Stimulated activated CD8-positive, alpha-beta memory T cell treated with anti-CD3 and anti-CD28 coated beads, Interleukin-7, amount 100 ng/mL, for 48 hours (primary cell): ENCODE data around the gene MBOAT7.
A peak's percentile ranks its signal among the peaks of the same experiment; 100 is the strongest.
"Not testable (repeated sequence)": the region's sequence is repeated elsewhere in the genome, so short reads cannot be mapped to it uniquely, and the experiment has no call there.

ENCODE experiments used
- DNase-seq, 2 donors: peaks; one replicate each; pipeline ENCODE4 v3.0.0-alpha.2; 2020; ENCODE audit warnings: low read depth in 1 of 2; ENCODE audit errors: extremely low read depth in 1 of 2

Gene MBOAT7

GRCh38 chr19:54189145-54189734 lies at the start of gene MBOAT7:
TSS of gene MBOAT7 (minus strand) at chr19:54189580. CDS start at chr19:54188508, 1,072 bp downstream.
- peak in 1 of 2 donors; percentile 40 for DNase-seq

GRCh38 chr19:54233941-54234340 lies 44.6 kb upstream of the MBOAT7 start:
- no peak for DNase-seq

- peak in 1 of 2 donors; percentile 66 for DNase-seq
These were observed 41.9 kb upstream of the MBOAT7 start for GRCh38 chr19:54231077-54231931.

- no peak for DNase-seq
These were observed 40.7 kb upstream of the MBOAT7 start for GRCh38 chr19:54230031-54230430.

- DNase-seq: no peak
These were observed 39.8 kb upstream of the MBOAT7 start for GRCh38 chr19:54229146-54229545.

GRCh38 chr19:54224619-54225018 lies 35.2 kb upstream of the MBOAT7 start:
- not testable (repeated sequence) for DNase-seq

GRCh38 chr19:54223937-54224281 lies 34.5 kb upstream of the MBOAT7 start:
- not testable (repeated sequence) for DNase-seq

- DNase-seq: not testable (repeated sequence)
These were observed 34.0 kb upstream of the MBOAT7 start for GRCh38 chr19:54223277-54223936.

- not testable (repeated sequence) for DNase-seq
These were observed 33.3 kb upstream of the MBOAT7 start, which contains the start of gene LILRB3 for GRCh38 chr19:54222474-54223276. TSS of gene LILRB3 (minus strand) at chr19:54223007. CDS start at chr19:54222976, 31 bp downstream.

- not testable (repeated sequence) for DNase-seq
These were observed 32.6 kb upstream of the MBOAT7 start for GRCh38 chr19:54221947-54222346.

GRCh38 chr19:54219702-54220101 lies 30.3 kb upstream of the MBOAT7 start:
- DNase-seq: not testable (repeated sequence)

- no peak for DNase-seq
These were observed 29.7 kb upstream of the MBOAT7 start for GRCh38 chr19:54218960-54219661.

GRCh38 chr19:54218259-54218658 lies 28.9 kb upstream of the MBOAT7 start:
- no peak for DNase-seq

- DNase-seq: not testable (repeated sequence)
These were observed 28.3 kb upstream of the MBOAT7 start for GRCh38 chr19:54217517-54218247.

- no peak for DNase-seq
These were observed 27.5 kb upstream of the MBOAT7 start for GRCh38 chr19:54216869-54217268.

- not testable (repeated sequence) for DNase-seq
These were observed 25.4 kb upstream of the MBOAT7 start for GRCh38 chr19:54214734-54215133.

- DNase-seq: not testable (repeated sequence)
These were observed 24.8 kb upstream of the MBOAT7 start for GRCh38 chr19:54214217-54214616.

GRCh38 chr19:54211235-54211634 lies 21.9 kb upstream of the MBOAT7 start:
- no peak for DNase-seq

GRCh38 chr19:54209811-54210494 lies 20.6 kb upstream of the MBOAT7 start:
- no peak for DNase-seq
